Tibial nerve (tissue), 4 donors: ENCODE measurements around the gene PTPN22.

Experiments used
- EP300 ChIP-seq, 2 donors: sonication (generic); formaldehyde crosslinking; IDR thresholded peaks; one replicate each; pipeline ENCODE4 v1.6.1; 2017; ENCODE audit warnings: antibody characterized with exemption in 2 of 2, mild to moderate bottlenecking in 1 of 2
- POLR2A ChIP-seq, 2 donors: fragments of 450-650 bp; IDR thresholded peaks; one replicate each; pipeline ENCODE4 v1.6.1; 2017; ENCODE audit warnings: antibody characterized with exemption in 2 of 2, mild to moderate bottlenecking in 2 of 2, moderate library complexity in 2 of 2
- TF ChIP-seq, protein P1 (sequence below), 5 experiments: fragments of 200-600 bp in 3 of 5; fragments of 450-650 bp in 2 of 5; sonication (generic) in 3 of 5; IDR thresholded peaks; one replicate each; pipeline ENCODE4 v1.5.1; 2016 to 2019; ENCODE audit warnings: antibody characterized with exemption in 5 of 5, mild to moderate bottlenecking in 3 of 5, moderate library complexity in 2 of 5

DNA sequence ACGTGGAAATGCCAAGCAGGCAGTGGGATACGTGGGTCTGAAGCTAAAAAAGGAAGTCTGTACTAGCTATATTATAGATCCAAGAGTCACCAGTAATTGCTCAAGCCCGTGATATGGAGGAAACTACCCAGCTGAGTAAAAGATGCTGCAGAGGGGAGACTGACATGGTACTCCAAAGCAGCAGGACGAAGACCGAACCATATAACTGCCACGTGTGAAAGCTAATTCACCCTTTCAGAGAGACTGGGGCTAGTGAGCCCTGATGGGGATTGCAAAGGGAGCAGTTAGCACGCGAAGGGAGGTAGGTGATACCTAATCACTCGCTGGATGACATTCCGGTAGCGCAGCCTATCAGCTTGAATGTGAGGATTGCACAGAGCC lies 32.8 kb upstream of the PTPN22 start:
- TF ChIP-seq EP300 (IDR thresholded peaks at IDR 0.05) (no peak), POLR2A (IDR thresholded peaks at IDR 0.05) (no peak)
- TF ChIP-seq, protein P1, sequence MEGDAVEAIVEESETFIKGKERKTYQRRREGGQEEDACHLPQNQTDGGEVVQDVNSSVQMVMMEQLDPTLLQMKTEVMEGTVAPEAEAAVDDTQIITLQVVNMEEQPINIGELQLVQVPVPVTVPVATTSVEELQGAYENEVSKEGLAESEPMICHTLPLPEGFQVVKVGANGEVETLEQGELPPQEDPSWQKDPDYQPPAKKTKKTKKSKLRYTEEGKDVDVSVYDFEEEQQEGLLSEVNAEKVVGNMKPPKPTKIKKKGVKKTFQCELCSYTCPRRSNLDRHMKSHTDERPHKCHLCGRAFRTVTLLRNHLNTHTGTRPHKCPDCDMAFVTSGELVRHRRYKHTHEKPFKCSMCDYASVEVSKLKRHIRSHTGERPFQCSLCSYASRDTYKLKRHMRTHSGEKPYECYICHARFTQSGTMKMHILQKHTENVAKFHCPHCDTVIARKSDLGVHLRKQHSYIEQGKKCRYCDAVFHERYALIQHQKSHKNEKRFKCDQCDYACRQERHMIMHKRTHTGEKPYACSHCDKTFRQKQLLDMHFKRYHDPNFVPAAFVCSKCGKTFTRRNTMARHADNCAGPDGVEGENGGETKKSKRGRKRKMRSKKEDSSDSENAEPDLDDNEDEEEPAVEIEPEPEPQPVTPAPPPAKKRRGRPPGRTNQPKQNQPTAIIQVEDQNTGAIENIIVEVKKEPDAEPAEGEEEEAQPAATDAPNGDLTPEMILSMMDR (IDR thresholded peaks at IDR 0.05) = no peak
